Suprapubic skin (tissue), 4 donors: ENCODE measurements around the gene TVP23C. TPM values are rescaled to one million over a fixed set of nuclear protein-coding genes. Genes with fewer than 3 reads are reported as not detected.
"Not testable (repeated sequence)": the region's sequence is repeated elsewhere in the genome, so short reads cannot be mapped to it uniquely, and the experiment has no call there.

Experiments used
- DNase-seq, 2 donors: peaks; one replicate each; pipeline ENCODE4 v3.0.0-alpha.2; 2019; ENCODE audit warnings: low spot score in 2 of 2
- H3K27ac ChIP-seq: fragments of 200-600 bp; sonication (generic); one replicate; pipeline ENCODE4 v1.5.1; 2019
- H3K27me3 ChIP-seq: fragments of 200-600 bp; sonication (generic); one replicate; pipeline ENCODE4 v1.5.1; 2019
- H3K36me3 ChIP-seq: fragments of 200-600 bp; sonication (generic); one replicate; pipeline ENCODE4 v1.5.1; 2019
- H3K4me1 ChIP-seq: fragments of 200-600 bp; sonication (generic); one replicate; pipeline ENCODE4 v1.5.1; 2019
- H3K4me3 ChIP-seq: fragments of 200-600 bp; sonication (generic); one replicate; pipeline ENCODE4 v1.5.1; 2019; ENCODE audit warnings: mild to moderate bottlenecking
- H3K9me3 ChIP-seq: fragments of 200-600 bp; sonication (generic); one replicate; pipeline ENCODE4 v1.5.1; 2019
- CTCF ChIP-seq, 2 donors: fragments of 200-600 bp in 1 of 2; fragments of 450-650 bp in 1 of 2; sonication (generic) in 1 of 2; IDR thresholded peaks; one replicate each; pipeline ENCODE4 v1.5.1; 2016 to 2019; ENCODE audit warnings: antibody characterized with exemption in 2 of 2, mild to moderate bottlenecking in 1 of 2, moderate library complexity in 1 of 2
- EP300 ChIP-seq: sonication (generic); formaldehyde crosslinking; IDR thresholded peaks from one replicate; pipeline ENCODE4 v1.6.1; 2017; ENCODE audit warnings: antibody characterized with exemption
- POLR2A ChIP-seq, 2 donors: fragments of 450-650 bp; IDR thresholded peaks; one replicate each; pipeline ENCODE4 v1.6.1; 2017; ENCODE audit warnings: antibody characterized with exemption in 2 of 2, mild to moderate bottlenecking in 2 of 2, moderate library complexity in 2 of 2
- POLR2AphosphoS5 ChIP-seq, 3 donors: sonication (generic); formaldehyde crosslinking; IDR thresholded peaks; one replicate each; pipeline ENCODE4 v1.6.1; 2017; ENCODE audit warnings: antibody characterized with exemption in 3 of 3
- WGBS: methylation state at CpG from one replicate; pipeline ENCODE4 v1.1.5; 2018; 5-methylcytosine and 5-hydroxymethylcytosine counted together
- total RNA-seq, 4 donors: library from RNA; depleted of rRNA; stranded (reverse); fragments of >200 nt; gene quantifications; one replicate each; pipeline ENCODE4 v1.1.0, GENCODE V29; 2016

TVP23C gene
- total RNA-seq, 4 donors from 2014 or later: 11.4 to 50.5 (median 20.9) TPM

GRCh38 chr17:15511142-15511541 lies 52.1 kb downstream of the TVP23C start:
- peaks cover 8% of the 10 kb centered on the region for H3K4me1 ChIP-seq
- H3K27me3 ChIP-seq: no peaks in the 10 kb centered on the region
- H3K9me3 ChIP-seq: no peaks in the 10 kb centered on the region
- no peak for DNase-seq
- H3K36me3 ChIP-seq: peaks cover 17% of the 10 kb centered on the region
- TF ChIP-seq EP300: no peak
- no peak for TF ChIP-seq POLR2AphosphoS5 (IDR thresholded peaks at IDR 0.05)
- TF ChIP-seq CTCF (IDR thresholded peaks at IDR 0.05): no peak
- TF ChIP-seq POLR2A (IDR thresholded peaks at IDR 0.05): no peak
- WGBS: 55% methylated on average over 2 of the region's 2 CpGs
- no peak overlapping the region for H3K27ac ChIP-seq
- no peak overlapping the region for H3K4me3 ChIP-seq

- no peak for TF ChIP-seq POLR2A (IDR thresholded peaks at IDR 0.05)
- no peak for TF ChIP-seq POLR2AphosphoS5 (IDR thresholded peaks at IDR 0.05)
- TF ChIP-seq EP300: no peak
- no peak for TF ChIP-seq CTCF (IDR thresholded peaks at IDR 0.05)
- Histone ChIP-seq H3K27ac (no peak overlapping the region), H3K27me3 (no peaks in the 10 kb centered on the region), H3K36me3 (peaks cover 13% of the 10 kb centered on the region), H3K4me3 (no peak overlapping the region), H3K9me3 (no peaks in the 10 kb centered on the region), H3K4me1 (peaks cover 8% of the 10 kb centered on the region)
- WGBS: 47% methylated on average over 3 of the region's 3 CpGs
- DNase-seq: no peak
Measured at GRCh38 chr17:15510361-15510760, 52.9 kb downstream of the TVP23C start.

- no peak overlapping the region for H3K4me3 ChIP-seq
- H3K27ac ChIP-seq: no peak overlapping the region
- no peak for DNase-seq
- peaks cover 4% of the 10 kb centered on the region for H3K36me3 ChIP-seq
- no peaks in the 10 kb centered on the region for H3K9me3 ChIP-seq
- no peak for TF ChIP-seq POLR2A (IDR thresholded peaks at IDR 0.05)
- H3K27me3 ChIP-seq: no peaks in the 10 kb centered on the region
- peaks cover 8% of the 10 kb centered on the region for H3K4me1 ChIP-seq
- 86% methylated on average over 5 of the region's 5 CpGs for WGBS
Measured at GRCh38 chr17:15509095-15509494, 54.2 kb downstream of the TVP23C start.

GRCh38 chr17:15508466-15508865 lies 54.8 kb downstream of the TVP23C start:
- TF ChIP-seq POLR2A (IDR thresholded peaks at IDR 0.05): no peak
- TF ChIP-seq EP300: no peak
- TF ChIP-seq CTCF (IDR thresholded peaks at IDR 0.05): no peak
- TF ChIP-seq POLR2AphosphoS5 (IDR thresholded peaks at IDR 0.05): no peak
- DNase-seq: no peak
- WGBS: 75% methylated on average over 7 of the region's 7 CpGs
- no peak overlapping the region for H3K4me3 ChIP-seq
- H3K27ac ChIP-seq: no peak overlapping the region
- H3K36me3 ChIP-seq: no peaks in the 10 kb centered on the region
- no peaks in the 10 kb centered on the region for H3K9me3 ChIP-seq
- peaks cover 5% of the 10 kb centered on the region for H3K4me1 ChIP-seq
- H3K27me3 ChIP-seq: no peaks in the 10 kb centered on the region

- Histone ChIP-seq H3K9me3 (no peaks in the 10 kb centered on the region), H3K4me3 (no peak overlapping the region), H3K27me3 (no peaks in the 10 kb centered on the region), H3K27ac (no peak overlapping the region), H3K36me3 (no peaks in the 10 kb centered on the region), H3K4me1 (peaks cover 8% of the 10 kb centered on the region)
- DNase-seq: no peak
- 94% methylated on average over 3 of the region's 3 CpGs for WGBS
- TF ChIP-seq EP300 (no peak), POLR2A (IDR thresholded peaks at IDR 0.05) (no peak), POLR2AphosphoS5 (IDR thresholded peaks at IDR 0.05) (no peak), CTCF (IDR thresholded peaks at IDR 0.05) (no peak)
Measured at GRCh38 chr17:15507896-15508295, 55.4 kb downstream of the TVP23C start.

- Histone ChIP-seq H3K36me3 (no peaks in the 10 kb centered on the region), H3K4me3 (no peak overlapping the region), H3K9me3 (no peaks in the 10 kb centered on the region), H3K27ac (no peak overlapping the region), H3K4me1 (peaks cover 17% of the 10 kb centered on the region), H3K27me3 (no peaks in the 10 kb centered on the region)
- DNase-seq: no peak
- WGBS: 93% methylated on average over 9 of the region's 9 CpGs
- TF ChIP-seq CTCF (IDR thresholded peaks at IDR 0.05): no peak
Measured at GRCh38 chr17:15507001-15507400, 56.3 kb downstream of the TVP23C start.

GRCh38 chr17:15505708-15506107 lies 57.6 kb downstream of the TVP23C start:
- no CpG with 5 or more reads among the region's 32 CpGs for WGBS
- not testable (repeated sequence) for H3K27me3 ChIP-seq, H3K9me3 ChIP-seq, DNase-seq, H3K36me3 ChIP-seq, H3K4me3 ChIP-seq, H3K27ac ChIP-seq
- peaks cover 21% of the 10 kb centered on the region for H3K4me1 ChIP-seq
